CD4-positive, alpha-beta T cell treated with Interferon alpha-2 for 1 hour (primary cell): ENCODE results near the gene PTPRJ.
"Not testable (repeated sequence)": the region's sequence is repeated elsewhere in the genome, so short reads cannot be mapped to it uniquely, and the experiment has no call there.

ENCODE experiments used
- DNase-seq, 2 donors: peaks; one replicate each; pipeline ENCODE4 v3.0.0-alpha.2; 2020 to 2022

PTPRJ gene

GRCh38 chr11:47980088-47980906, at the start of gene PTPRJ:
Gene PTPRJ (plus strand): TSS chr11:47980559. CDS start chr11:47980913, 354 bp downstream.
- peak; percentile 53 to 77 for DNase-seq

DNA sequence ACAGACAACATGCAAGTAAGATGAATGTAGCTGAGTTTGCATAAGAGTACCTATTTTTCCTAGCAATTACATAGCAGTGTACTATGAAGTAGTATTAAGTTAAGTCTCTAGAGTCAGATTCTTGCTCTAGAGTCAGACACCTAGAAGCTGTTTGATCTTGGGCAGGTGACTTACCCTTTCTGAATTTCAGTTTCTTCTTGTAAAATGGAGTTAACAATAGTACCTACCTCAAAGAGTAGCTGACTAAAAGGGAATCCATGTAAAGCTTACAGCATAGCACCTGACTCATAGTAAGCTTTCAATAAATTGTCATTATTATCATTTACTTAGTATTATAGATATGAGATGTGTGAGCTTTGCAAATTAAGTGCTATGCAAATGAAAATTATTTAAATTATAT, 47.8 kb upstream of the PTPRJ start:
- no peak for DNase-seq

GRCh38 chr11:47933797-47934196, 46.6 kb upstream of the PTPRJ start:
- DNase-seq = not testable (repeated sequence)

DNA sequence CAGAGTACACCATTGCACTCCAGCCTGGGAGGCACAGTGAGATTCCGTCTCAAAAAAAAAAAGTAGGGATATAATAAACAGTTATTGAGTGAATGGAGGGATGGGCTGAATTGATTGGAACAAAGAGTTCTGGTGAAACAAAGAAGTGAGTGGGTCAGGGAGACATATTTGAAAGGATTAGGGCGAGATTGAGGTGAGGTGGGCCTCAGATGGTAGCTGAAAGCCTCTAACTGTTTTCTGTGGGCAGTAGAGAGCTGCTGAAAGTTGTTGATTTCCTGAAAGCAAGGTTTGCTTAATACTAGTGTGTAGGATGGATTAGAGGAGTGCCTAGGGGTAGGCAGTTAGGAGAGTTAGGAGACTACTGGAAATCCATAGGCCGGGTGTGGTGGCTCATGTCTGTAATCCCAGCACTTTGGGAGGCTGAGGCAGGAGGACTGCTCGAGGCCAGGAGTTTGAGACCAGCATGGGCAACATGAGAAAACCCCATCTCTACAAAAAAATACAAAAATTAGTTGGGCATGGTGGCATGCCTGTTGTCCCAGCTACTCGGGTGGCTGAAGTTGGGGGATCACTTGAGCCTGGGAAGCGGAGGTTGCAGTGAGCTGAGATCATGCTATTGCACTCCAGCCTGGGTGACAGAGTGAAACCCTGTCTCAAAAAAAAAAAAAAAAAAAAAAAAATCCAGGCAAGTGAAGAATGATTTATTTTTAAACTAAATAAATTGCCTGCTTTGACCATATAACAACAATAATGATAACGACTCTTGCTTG, 41.4 kb upstream of the PTPRJ start:
- DNase-seq = no peak

GRCh38 chr11:47940904-47941649, 39.3 kb upstream of the PTPRJ start:
- DNase-seq = no peak

GRCh38 chr11:47941907-47942558, 38.3 kb upstream of the PTPRJ start:
- DNase-seq = no peak

DNA sequence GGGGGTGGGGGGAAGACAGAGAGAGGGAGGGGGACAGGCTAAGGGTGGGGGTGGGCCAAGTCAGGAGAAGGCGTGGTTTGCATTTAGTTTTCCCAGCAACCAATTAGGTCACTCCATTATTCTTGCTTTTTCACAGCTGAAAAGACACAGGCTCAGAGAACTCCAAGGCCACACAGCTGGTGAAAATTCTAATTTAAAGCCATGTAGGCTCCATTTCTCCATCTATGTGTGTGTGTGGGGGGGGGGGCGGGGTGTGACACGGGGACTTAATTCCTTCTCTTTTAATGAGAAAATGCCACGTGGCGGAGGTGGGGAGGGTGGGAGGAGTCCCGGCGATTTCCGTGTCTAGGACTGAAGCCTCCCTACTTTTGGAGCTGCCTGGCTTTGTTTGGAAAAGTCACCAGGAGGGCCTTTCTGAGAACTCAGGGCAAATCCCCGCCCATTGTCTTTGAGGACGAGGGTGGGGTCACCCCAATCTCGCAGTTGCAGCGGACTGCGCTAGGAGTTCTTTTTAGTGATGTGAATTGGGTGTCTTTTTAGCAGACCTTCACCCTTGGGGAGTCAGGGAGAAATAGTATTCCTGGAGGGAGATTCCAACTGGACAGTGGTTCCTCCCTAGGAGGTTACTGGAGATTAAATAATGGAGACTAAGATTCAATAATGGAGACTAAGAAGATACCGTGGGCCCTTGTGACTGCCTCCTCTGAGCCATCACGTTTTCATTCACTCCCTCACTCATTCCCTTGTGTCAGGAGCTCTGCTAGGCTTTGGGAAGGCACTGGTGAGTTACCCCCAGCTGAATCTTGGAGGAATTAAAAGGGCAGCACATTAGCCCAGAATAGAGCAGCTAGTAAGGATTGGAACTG, 36.4 kb upstream of the PTPRJ start:
- DNase-seq = no peak

- no peak for DNase-seq
Observed at GRCh38 chr11:47944632-47945031, 35.7 kb upstream of the PTPRJ start.

GRCh38 chr11:47946682-47947559, 33.4 kb upstream of the PTPRJ start:
- peak in 1 of 2 donors; percentile 52 for DNase-seq

- DNase-seq = no peak
Observed at GRCh38 chr11:47948137-47948536, 32.2 kb upstream of the PTPRJ start.

DNA sequence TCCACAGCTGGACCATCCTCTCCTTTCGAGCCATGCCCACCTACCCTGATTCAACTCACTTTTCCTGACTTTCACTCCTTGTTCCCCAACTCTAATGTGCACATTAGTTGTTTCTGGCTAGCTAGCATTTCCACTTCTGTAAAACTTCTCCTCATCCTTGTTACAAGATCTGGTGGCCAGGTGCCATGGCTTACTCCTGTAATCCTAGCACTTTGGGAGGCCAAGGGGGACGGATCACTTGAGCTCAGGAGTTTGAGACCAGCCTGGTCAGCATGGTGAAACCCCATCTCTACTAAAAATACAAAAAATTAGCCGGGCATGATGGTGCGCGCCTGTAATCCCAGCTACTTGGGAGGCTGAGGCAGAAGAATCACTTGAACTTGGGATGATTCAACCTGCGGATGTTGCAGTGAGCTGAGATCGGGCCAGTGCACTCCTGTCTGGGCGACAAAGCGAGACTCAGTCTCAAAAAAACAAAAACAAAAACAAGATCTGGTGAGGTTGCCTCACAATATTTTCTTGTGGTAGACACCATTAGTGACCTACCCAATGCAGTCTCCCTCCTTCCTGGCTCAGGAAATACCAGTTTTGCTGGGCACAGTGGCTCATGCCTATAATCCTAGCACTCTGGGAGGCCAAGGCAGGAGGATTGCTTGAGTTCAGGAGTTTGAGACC, 31.2 kb upstream of the PTPRJ start:
- DNase-seq = not testable (repeated sequence)

- peak; percentile 83 to 85 for DNase-seq
Observed at GRCh38 chr11:47950396-47950795, 30.0 kb upstream of the PTPRJ start.

GRCh38 chr11:47951504-47951903, 28.9 kb upstream of the PTPRJ start:
- DNase-seq = peak in 1 of 2 donors; percentile 8

GRCh38 chr11:47955061-47955755, 25.2 kb upstream of the PTPRJ start:
- DNase-seq = peak in 1 of 2 donors; percentile 34

DNA sequence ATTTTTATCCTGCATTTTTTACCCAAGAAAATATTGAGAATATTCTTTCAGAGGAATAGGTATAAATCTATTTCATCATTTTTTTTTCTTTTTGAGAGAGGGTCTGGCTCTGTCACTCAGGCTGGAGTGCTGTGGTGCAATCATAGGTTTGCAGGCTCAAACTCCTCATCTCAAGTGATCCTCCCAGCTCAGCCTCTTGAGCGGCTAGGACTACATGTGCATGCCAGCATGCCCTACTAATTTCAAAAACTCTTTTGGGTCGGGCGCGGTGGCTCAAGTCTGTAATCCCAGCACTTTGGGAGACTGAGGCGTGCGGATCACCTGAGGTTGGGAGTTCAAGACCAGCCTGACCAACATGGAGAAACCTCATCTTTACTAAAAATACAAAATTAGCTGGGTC, 20.3 kb upstream of the PTPRJ start:
- DNase-seq = no peak

DNA sequence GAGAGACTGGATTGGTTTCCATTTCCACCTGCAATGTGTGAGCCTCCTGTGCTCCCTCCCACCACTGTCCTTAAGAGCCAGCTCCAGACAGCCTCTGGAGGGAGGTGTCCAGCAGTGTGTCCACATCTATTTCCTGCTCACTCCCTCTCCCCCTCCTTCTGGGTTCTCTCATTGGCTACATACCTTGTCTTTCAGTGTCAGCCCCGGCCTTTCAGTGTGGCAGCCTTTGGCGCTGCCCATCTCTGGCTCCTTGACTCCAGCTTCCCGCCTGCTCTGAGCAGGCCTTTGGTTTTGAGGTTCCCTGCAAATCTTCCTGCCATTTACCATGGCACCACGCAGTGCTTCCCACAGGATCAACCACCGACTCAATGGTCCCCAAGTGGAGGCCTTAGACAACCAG, 19.0 kb upstream of the PTPRJ start:
- DNase-seq = no peak

GRCh38 chr11:47964546-47964945, 15.8 kb upstream of the PTPRJ start:
- no peak for DNase-seq

DNA sequence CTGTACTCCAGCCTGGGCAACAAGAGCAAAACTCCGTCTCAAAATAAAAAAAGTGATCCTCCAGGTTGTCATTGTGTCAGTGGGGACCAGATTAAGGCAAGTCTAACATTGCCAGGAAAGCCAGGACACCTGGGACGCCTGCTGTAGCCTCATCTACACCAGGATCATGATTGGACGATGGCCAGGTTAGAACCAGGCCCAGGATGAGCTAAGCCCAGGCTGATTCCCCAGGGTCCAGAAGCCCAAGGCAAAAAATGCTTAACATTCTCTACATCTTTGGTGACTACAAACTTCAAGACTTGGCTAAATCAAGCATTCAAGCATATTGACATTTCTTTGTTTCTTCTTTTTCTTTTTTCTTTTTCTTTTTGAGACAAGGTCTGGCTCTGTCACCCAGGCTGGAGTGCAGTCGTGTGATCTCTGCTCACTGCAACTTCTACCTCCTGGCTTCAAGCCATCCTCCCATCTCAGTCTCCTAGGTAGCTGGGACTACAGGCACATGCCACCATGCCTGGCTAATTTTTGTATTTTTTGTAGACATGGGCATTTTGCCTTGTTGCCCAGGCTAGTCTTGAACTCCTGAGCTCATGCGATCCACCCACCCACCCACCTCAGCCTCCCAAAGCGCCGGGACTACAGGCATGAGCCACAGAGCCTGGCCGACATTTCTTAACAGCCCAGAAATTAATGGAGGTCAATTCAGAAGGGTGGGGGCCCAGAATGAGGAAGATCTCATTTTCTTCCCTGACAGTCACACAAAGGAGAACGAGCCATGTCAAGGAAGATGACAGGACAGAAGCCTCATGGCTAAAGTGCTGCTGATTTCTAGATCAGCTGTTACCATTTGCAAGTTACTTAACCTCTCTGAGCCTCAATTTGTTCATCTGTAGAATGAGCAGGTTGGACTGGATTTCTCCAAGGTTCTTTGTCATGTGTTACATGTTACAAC, 12.5 kb upstream of the PTPRJ start:
- no peak for DNase-seq
